ENCODE data around the gene TMEM231.

Gene TMEM231

DNA sequence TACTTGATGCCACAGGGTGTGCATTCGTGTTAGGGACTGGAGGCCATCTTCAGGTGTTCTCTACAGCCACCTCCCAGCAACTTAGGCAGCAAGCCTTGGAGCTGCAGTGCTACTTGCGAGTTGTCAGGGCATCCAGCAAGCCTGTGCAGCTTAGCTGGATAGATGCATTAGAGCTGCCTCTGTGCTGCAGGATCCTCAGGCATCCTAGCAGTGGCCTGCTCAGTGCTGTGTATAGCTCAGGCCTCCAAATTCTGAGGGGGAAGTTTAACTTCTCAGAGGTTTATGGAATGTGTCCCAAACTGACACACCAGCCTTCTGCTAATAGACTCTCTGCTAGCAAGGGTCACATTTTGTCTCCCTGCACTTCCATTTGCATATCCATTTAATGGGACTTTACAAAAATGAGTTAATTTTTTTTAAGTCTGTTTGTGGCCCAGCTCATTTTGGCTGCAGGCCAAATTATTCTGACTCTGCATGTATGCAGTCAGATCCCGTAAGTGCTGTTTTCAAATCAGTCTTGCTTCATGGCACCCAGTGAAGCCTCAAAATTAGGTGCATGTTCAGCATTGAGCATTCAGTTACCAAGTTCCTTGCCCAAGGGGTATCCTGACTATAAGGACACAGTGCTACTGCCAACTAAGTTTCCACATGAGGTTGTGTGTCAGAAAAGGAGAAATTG is 17.0 kb upstream of the TMEM231 start:
- WGBS (ENCODE audit: extremely low coverage, insufficient coverage, low lambda C conversion rate) = no CpG with 5 or more reads among the region's 3 CpGs
- Histone ChIP-seq H2BK5ac (ENCODE audit: low read length) (no peak overlapping the region), H3K36me3 (ENCODE audit: control insufficient read depth, insufficient read depth, low read length) (peaks cover 15% of the 10 kb centered on the region)

GRCh38 chr16:75570396-75571065 is 14.5 kb upstream of the TMEM231 start:
- no CpG with 5 or more reads among the region's 5 CpGs for WGBS (ENCODE audit: extremely low coverage, insufficient coverage, low lambda C conversion rate)

More for the DNA sequence above, 17.0 kb upstream of the TMEM231 start:
- no peak overlapping the region for H3K9ac ChIP-seq (ENCODE audit: low read length)
- H2BK120ac ChIP-seq (ENCODE audit: low read depth, low read length) = no peak overlapping the region
- no peaks in the 10 kb centered on the region for H3K79me2 ChIP-seq (ENCODE audit: control insufficient read depth, insufficient read depth, low read length)
- DNase-seq = no peak
- H3K4me3 ChIP-seq (ENCODE audit: low read length) = no peak overlapping the region
- no peaks in the 10 kb centered on the region for H3K4me1 ChIP-seq (ENCODE audit: control insufficient read depth, low read depth, low read length)
- H3K23ac ChIP-seq (ENCODE audit: low read length) = no peak overlapping the region
- H3K27ac ChIP-seq (ENCODE audit: low read depth, low read length) = no peak overlapping the region
- no peak overlapping the region for H3K4ac ChIP-seq (ENCODE audit: low read depth, low read length)
- peaks cover 4% of the 10 kb centered on the region for H3K79me1 ChIP-seq (ENCODE audit: low read length)
- H2AK5ac ChIP-seq (ENCODE audit: low read length) = no peak overlapping the region
- H4K5ac ChIP-seq (ENCODE audit: low read length) = no peak overlapping the region
- H3K18ac ChIP-seq (ENCODE audit: low read length) = no peak overlapping the region
- H2BK15ac ChIP-seq (replicated peaks; ENCODE audit: low read depth) = no peak overlapping the region
- no peak overlapping the region for H4K8ac ChIP-seq (ENCODE audit: low read depth, low read length)
- no peak overlapping the region for H3K4me2 ChIP-seq (ENCODE audit: low read length)
- no peaks in the 10 kb centered on the region for H3K27me3 ChIP-seq (ENCODE audit: insufficient read depth, low read length, poor library complexity)
- H3K56ac ChIP-seq (ENCODE audit: low read length) = no peak overlapping the region

DNA sequence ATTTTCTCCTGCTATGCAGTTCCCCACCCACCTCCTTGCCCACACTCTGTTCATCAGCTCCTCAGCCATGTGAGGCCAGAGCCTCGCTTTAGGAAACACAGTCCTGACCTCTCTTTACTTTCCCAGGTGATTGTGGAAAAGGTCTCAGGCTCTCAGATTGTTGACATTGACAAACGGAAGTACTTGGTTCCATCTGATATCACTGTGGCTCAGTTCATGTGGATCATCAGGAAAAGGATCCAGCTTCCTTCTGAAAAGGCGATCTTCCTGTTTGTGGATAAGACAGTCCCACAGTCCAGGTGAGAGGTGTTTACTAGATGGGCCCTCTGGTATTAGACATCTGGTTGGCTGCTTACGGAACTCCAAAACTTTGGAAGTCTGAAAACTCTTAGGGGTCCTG is 11.9 kb upstream of the TMEM231 start:
- no peak overlapping the region for H2BK15ac ChIP-seq (replicated peaks; ENCODE audit: low read depth)
- H3K4ac ChIP-seq (ENCODE audit: low read depth, low read length) = no peak overlapping the region
- H3K23ac ChIP-seq (ENCODE audit: low read length) = no peak overlapping the region
- H3K18ac ChIP-seq (ENCODE audit: low read length) = no peak overlapping the region
- no peak overlapping the region for H3K4me2 ChIP-seq (ENCODE audit: low read length)
- H4K8ac ChIP-seq (ENCODE audit: low read depth, low read length) = no peak overlapping the region
- no peak for DNase-seq
- no peaks in the 10 kb centered on the region for H3K27me3 ChIP-seq (ENCODE audit: insufficient read depth, low read length, poor library complexity)
- H3K9ac ChIP-seq (ENCODE audit: low read length) = no peak overlapping the region
- H3K79me1 ChIP-seq (ENCODE audit: low read length) = peaks cover 12% of the 10 kb centered on the region
- H2BK120ac ChIP-seq (ENCODE audit: low read depth, low read length) = no peak overlapping the region
- H3K4me1 ChIP-seq (ENCODE audit: control insufficient read depth, low read depth, low read length) = no peaks in the 10 kb centered on the region
- H3K27ac ChIP-seq (ENCODE audit: low read depth, low read length) = no peak overlapping the region
- no peak overlapping the region for H3K4me3 ChIP-seq (ENCODE audit: low read length)
- H3K79me2 ChIP-seq (ENCODE audit: control insufficient read depth, insufficient read depth, low read length) = peaks cover 7% of the 10 kb centered on the region
- H3K56ac ChIP-seq (ENCODE audit: low read length) = no peak overlapping the region
- no CpG with 5 or more reads among the region's 4 CpGs for WGBS (ENCODE audit: extremely low coverage, insufficient coverage, low lambda C conversion rate)
- no peak overlapping the region for H2AK5ac ChIP-seq (ENCODE audit: low read length)
- H3K36me3 ChIP-seq (ENCODE audit: control insufficient read depth, insufficient read depth, low read length) = peaks cover 11% of the 10 kb centered on the region
- no peak overlapping the region for H4K5ac ChIP-seq (ENCODE audit: low read length)
- H2BK5ac ChIP-seq (ENCODE audit: low read length) = no peak overlapping the region

More at GRCh38 chr16:75570396-75571065, 14.5 kb upstream of the TMEM231 start:
- Histone ChIP-seq H4K5ac (ENCODE audit: low read length) (no peak overlapping the region), H2AK5ac (ENCODE audit: low read length) (no peak overlapping the region), H3K27me3 (ENCODE audit: insufficient read depth, low read length, poor library complexity) (no peaks in the 10 kb centered on the region), H3K56ac (ENCODE audit: low read length) (no peak overlapping the region), H2BK5ac (ENCODE audit: low read length) (no peak overlapping the region), H2BK120ac (ENCODE audit: low read depth, low read length) (no peak overlapping the region), H3K36me3 (ENCODE audit: control insufficient read depth, insufficient read depth, low read length) (peaks cover 13% of the 10 kb centered on the region), H3K4ac (ENCODE audit: low read depth, low read length) (no peak overlapping the region), H4K8ac (ENCODE audit: low read depth, low read length) (no peak overlapping the region), H3K18ac (ENCODE audit: low read length) (no peak overlapping the region), H2BK15ac (replicated peaks; ENCODE audit: low read depth) (no peak overlapping the region), H3K9ac (ENCODE audit: low read length) (no peak overlapping the region), H3K23ac (ENCODE audit: low read length) (no peak overlapping the region), H3K27ac (ENCODE audit: low read depth, low read length) (no peak overlapping the region), H3K79me1 (ENCODE audit: low read length) (peaks cover 12% of the 10 kb centered on the region), H3K4me1 (ENCODE audit: control insufficient read depth, low read depth, low read length) (no peaks in the 10 kb centered on the region), H3K4me2 (ENCODE audit: low read length) (no peak overlapping the region), H3K4me3 (ENCODE audit: low read length) (no peak overlapping the region), H3K79me2 (ENCODE audit: control insufficient read depth, insufficient read depth, low read length) (peaks cover 7% of the 10 kb centered on the region)
- no peak for DNase-seq

DNA sequence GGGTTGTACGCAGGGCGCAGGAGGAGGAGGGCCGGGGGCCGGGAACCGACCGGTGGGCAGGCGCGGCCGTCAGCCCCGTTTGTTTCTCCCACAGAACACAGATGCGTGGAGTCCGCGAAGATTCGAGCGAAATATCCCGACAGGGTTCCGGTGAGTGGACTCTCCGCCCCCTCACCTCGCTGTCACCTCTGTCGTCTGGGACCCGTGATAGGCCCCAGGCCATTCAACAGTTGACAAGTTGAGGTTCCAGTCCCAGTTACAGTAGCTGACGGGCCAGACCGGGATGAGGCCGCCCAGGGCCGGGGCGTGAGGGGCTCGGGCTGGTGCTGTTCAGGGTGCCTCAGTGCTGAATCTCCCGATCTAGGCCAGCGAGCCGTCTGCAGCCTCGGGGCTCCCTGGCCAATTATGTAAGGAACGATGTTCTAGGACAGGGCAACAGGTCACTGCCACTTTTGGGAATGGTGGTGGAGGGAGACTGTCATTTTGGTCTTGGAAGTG is 10.8 kb upstream of the TMEM231 start:
- peaks cover 10% of the 10 kb centered on the region for H3K79me1 ChIP-seq (ENCODE audit: low read length)
- no peak overlapping the region for H4K5ac ChIP-seq (ENCODE audit: low read length)
- peak overlapping the region; percentile 96 for H3K18ac ChIP-seq (ENCODE audit: low read length)
- peak overlapping the region; percentile 71 for H3K4me2 ChIP-seq (ENCODE audit: low read length)
- WGBS (ENCODE audit: extremely low coverage, insufficient coverage, low lambda C conversion rate) = no CpG with 5 or more reads among the region's 32 CpGs
- H2BK120ac ChIP-seq (ENCODE audit: low read depth, low read length) = no peak overlapping the region
- H3K56ac ChIP-seq (ENCODE audit: low read length) = peak overlapping the region; percentile 93
- no peak for DNase-seq
- no peak overlapping the region for H2BK5ac ChIP-seq (ENCODE audit: low read length)
- no peak overlapping the region for H3K4ac ChIP-seq (ENCODE audit: low read depth, low read length)
- peaks cover 7% of the 10 kb centered on the region for H3K36me3 ChIP-seq (ENCODE audit: control insufficient read depth, insufficient read depth, low read length)
- H2AK5ac ChIP-seq (ENCODE audit: low read length) = no peak overlapping the region
- H3K4me3 ChIP-seq (ENCODE audit: low read length) = peak overlapping the region; percentile 88
- H3K27ac ChIP-seq (ENCODE audit: low read depth, low read length) = no peak overlapping the region
- no peaks in the 10 kb centered on the region for H3K4me1 ChIP-seq (ENCODE audit: control insufficient read depth, low read depth, low read length)
- no peak overlapping the region for H4K8ac ChIP-seq (ENCODE audit: low read depth, low read length)
- peaks cover 7% of the 10 kb centered on the region for H3K79me2 ChIP-seq (ENCODE audit: control insufficient read depth, insufficient read depth, low read length)
- peak overlapping the region; percentile 97 for H3K23ac ChIP-seq (ENCODE audit: low read length)
- H3K27me3 ChIP-seq (ENCODE audit: insufficient read depth, low read length, poor library complexity) = no peaks in the 10 kb centered on the region
- H2BK15ac ChIP-seq (replicated peaks; ENCODE audit: low read depth) = no peak overlapping the region
- peak overlapping the region; percentile 90 for H3K9ac ChIP-seq (ENCODE audit: low read length)

DNA sequence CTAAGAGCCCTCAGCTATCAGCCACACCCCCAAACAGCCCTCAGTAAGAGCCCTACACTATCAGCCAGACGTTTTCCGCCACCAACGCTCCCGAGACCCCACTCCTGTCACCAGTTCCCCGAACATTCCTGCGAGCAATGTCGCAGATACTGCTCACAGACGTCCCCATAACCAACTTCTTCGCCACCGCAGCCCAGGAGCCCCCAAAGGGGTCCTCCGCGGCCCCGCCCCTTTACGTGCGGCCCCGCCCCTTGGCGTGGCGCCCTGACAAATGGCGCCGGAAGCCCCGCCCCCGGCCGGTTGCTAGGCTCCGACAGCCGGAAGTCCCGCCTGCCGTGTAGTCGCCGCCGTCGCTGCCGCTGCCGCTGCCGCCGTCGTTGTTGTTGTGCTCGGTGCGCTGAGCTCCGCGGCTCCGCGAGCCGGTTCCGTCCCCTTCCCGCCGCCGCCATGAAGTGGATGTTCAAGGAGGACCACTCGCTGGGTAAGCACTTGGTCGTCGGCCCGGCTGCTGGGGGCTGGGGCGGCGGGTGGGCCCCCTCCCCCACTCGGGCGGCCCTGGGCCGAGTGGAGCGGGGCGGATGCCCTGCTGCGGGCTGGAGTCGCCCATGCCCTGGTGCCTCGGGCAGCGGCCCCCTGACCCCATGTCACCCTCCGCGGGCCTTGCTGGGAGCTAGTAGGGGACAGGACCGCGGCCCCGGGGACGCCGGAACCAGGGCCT is 10.1 kb upstream of the TMEM231 start, which contains the start of gene GABARAPL2:
Gene GABARAPL2 (plus strand): TSS at position 340 of the 718 bp plus-strand sequence. CDS start 108 bp downstream, at position 448.
- no CpG with 5 or more reads among the region's 69 CpGs for WGBS (ENCODE audit: extremely low coverage, insufficient coverage, low lambda C conversion rate)
- Histone ChIP-seq H4K8ac (ENCODE audit: low read depth, low read length) (no peak within 1 kb of the TSS), H3K4me1 (ENCODE audit: control insufficient read depth, low read depth, low read length) (no peaks in the 10 kb centered on the region), H2BK15ac (replicated peaks; ENCODE audit: low read depth) (no peak within 1 kb of the TSS), H3K23ac (ENCODE audit: low read length) (peak within 1 kb of the TSS; percentile 97), H3K56ac (ENCODE audit: low read length) (peak within 1 kb of the TSS; percentile 95), H2BK120ac (ENCODE audit: low read depth, low read length) (no peak within 1 kb of the TSS), H3K4me3 (ENCODE audit: low read length) (peak within 1 kb of the TSS; percentile 97), H3K79me1 (ENCODE audit: low read length) (peaks cover 10% of the 10 kb centered on the region), H3K9ac (ENCODE audit: low read length) (peak within 1 kb of the TSS; percentile 90), H3K79me2 (ENCODE audit: control insufficient read depth, insufficient read depth, low read length) (peaks cover 7% of the 10 kb centered on the region), H3K4ac (ENCODE audit: low read depth, low read length) (no peak within 1 kb of the TSS), H3K36me3 (ENCODE audit: control insufficient read depth, insufficient read depth, low read length) (peaks cover 7% of the 10 kb centered on the region), H3K27me3 (ENCODE audit: insufficient read depth, low read length, poor library complexity) (no peaks in the 10 kb centered on the region), H2AK5ac (ENCODE audit: low read length) (no peak within 1 kb of the TSS), H4K5ac (ENCODE audit: low read length) (no peak within 1 kb of the TSS), H3K18ac (ENCODE audit: low read length) (peak within 1 kb of the TSS; percentile 96), H3K4me2 (ENCODE audit: low read length) (peak within 1 kb of the TSS; percentile 100), H3K27ac (ENCODE audit: low read depth, low read length) (peak within 1 kb of the TSS; percentile 40), H2BK5ac (ENCODE audit: low read length) (no peak within 1 kb of the TSS)
- DNase-seq = peak; percentile 89

Data from mesendoderm (in vitro differentiated cells).